ENCODE measurements around the gene C14orf119. TPM values are rescaled to one million over a fixed set of nuclear protein-coding genes. Genes with fewer than 3 reads are reported as not detected.

C14orf119 gene
- total RNA-seq, 1 donor from 2014 or later = 45.0 TPM

DNA sequence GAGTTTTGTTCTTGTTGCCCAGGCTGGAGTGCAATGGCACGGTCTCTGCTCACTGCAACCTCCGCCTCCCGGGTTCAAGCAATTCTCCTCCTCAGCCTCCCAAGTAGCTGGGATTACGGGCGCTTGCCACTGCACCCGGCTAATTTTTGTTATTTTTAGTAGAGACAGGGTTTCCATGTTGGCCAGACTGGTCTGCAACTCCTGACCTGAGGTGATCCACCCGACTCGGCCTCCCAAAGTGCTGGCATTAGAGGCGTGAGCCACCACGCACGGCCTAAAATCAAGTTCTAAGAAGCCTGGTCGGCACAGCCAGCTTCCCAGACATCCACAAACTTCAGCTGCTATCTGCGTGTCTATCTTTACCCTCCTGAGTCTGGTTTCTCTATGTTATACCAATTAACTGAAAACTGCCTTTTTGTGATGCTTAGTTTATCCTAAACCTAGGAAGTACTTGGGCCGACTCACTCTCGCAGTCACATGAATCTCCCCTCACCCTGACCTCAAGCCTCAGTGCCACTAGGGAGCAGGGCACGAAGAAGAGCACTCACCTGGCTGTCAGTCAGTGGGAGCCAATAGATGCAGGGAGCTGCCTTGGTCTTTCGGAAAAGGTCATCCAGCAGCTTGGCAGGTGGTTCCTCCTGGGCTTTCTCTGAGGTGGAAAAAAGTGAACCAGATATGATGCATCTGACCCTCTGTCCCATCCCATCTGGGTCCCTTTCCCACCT, 34.6 kb upstream of the C14orf119 start:
- DNase-seq (ENCODE audit: low read depth in 2 of 2) = no peak

DNA sequence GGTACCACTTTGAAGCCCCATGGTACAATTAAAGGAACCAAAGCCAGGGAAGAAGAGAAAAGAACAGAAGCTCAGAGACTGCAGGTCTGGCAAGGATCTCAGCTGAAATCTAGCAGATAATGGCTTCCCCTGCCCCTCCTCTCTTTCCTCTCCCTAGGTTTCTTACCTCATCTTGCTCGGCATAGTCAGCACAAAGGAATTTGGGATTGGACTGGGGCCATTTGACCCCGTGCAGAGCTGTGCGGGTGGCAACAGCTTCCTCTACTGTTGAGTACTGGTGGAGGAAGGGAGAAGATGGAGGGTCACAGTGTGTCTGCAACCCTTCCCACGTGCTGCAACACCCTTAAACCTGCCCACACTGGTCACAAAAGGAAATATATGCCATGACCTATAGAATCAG, 33.3 kb upstream of the C14orf119 start:
- peak; percentile 85 to 95 for DNase-seq (ENCODE audit: low read depth in 2 of 2)

DNA sequence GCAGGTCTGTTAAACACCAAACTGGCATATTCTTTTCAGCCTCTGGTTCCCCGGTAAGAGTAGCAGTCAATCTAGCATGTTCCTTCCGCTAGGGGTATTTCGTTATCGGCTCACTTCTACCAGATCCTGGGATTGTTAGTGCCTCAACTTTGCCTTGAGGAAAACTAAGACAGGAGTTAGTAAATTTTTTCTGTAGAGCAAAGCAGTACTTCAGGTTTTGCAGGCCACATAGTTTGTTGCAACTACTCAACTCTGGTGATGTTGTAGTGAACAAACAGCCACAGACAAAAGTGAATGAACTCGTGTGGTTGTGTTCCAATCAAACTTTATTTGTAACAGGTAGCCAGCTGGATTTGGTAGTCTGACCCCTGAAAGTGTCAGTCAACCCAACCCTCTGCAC, 31.7 kb upstream of the C14orf119 start:
- no peak for DNase-seq (ENCODE audit: low read depth in 2 of 2)

DNA sequence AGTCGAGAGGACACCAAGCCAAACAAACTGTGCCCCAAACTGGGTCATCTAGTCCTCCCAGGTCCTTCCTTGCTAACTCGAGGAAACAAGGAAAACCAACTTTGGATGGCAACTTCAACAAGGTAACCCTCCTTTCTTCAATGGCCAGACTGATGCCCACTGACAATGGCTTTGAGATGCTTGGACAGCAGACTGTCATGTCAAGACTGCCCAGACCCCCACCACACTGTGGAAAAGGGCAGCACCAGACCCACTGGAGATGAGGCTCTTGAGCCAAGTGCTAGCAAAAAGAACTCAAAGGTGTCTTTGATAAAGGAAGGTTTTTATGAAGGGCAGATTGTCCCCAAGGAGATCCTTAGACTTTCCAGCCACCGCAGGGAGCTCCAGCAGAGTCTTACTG, 28.9 kb upstream of the C14orf119 start:
- no peak for DNase-seq (ENCODE audit: low read depth in 2 of 2)

DNA sequence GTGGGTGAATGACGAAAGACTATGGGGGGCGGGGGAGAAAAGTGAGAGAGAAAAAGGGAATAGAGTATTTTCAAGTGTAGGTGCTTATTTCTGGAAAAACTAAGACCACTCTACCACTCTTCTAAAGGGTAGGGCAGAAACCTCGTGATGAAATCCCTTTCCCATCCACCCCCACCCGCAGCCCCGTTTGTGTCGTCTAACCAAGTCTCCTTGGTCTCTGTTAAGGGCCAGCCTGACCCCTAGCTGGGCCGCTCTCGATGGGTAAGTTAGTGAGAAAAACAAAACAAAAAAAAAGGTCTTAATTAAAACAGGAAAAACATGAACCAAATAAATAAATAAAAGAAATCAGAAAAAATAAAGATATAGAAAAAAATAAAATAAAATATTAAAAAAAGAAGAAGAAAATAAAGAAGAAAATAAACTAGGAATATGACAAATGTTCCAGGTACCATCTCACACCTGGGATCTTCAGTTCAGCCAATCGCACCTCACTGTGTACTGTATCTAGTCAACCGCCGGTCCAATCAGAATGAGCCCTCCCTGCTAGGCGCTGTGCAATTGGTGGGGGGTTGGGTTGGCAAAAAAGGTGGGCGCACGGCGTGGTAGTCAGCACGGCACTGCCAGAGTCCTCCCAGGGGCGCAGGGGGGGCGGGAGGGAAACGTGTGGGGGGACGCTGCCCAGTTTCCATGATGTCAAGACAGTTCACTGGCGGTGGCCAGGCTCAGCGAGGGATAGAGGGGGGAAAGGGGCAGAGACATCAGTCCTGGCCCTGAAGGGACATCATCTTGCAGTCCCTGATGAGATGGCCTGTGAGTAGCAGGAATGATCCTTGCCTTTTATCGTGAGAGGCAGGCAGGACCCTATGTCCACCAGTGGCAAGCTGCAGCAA, 28.2 kb upstream of the C14orf119 start:
- DNase-seq (ENCODE audit: low read depth in 2 of 2) = no peak

DNA sequence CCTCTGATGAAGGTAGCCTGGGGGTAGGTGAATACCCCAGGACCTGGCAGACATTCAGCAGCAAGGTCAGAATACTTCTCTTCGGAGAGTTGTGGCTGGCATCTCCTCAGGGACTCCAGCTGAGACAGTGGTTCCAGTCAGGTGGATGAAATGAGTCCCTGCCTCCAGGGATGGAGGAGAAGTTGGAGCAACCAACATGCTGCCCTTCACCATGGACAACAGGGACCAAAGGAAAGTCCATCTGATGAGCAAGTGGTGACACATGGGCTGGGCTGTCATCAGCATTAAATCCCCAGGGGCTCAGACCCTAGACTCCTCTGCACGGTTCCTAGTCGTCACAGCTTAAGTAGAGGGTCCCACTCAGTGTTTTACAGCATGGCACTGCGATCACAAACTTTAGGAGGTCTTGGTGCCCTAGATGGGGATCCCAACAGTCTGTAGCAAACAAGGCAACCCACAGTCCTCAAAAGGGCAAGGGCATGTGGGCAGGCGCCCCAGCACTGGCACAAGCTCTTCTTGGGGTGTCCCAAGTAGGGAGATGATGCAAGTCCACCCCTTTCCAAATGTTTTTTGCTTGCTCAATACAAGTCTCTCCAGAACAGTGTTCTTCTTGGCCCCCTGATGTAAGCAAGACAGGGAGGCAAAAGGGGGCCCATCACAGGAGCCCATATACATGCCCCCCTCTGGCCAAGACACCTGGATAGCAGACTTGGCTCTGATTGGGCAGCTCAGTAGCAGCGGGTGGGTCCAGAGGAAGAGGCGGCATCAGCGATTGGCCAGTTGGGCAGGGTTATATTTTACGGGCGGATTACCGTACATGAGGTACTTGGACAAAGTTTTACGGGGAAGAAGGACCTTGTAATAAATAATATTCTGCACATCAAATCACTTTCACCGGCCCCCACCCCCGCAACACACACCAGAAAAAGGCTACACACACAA, 27.2 kb upstream of the C14orf119 start:
- DNase-seq (ENCODE audit: low read depth in 2 of 2) = peak in 1 of 2 donors; percentile 21

DNA sequence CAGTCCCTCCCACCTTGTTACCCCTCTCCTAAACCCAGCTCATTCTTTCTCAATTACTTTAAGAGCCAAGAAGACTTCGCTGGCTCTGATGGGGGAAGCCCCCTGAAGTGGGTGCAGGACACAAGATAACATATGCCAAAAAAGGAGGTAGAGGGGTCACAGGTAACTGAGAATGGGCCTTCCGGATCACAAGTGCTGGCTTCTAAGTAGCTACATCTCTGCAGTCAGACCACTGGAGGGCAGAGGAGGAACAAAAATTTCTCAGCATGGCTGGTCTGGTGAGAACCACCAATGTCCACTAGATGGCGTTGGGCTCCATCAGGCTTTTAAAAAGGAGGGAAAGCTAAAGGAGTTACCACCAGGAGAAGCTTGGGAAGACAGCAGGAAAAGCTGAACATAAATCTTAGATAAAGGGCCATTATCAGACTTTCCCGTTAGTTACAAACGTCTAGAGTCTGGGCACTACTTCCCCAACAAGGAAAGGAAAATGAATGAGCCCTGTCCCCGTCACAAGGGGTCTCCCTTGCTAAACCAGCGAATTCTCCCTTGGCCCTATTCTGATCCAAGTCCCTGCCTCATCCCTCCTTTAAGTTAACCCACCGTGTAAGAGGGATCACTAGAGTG, 26.4 kb upstream of the C14orf119 start:
- DNase-seq (ENCODE audit: low read depth in 2 of 2) = peak; percentile 91 to 93

DNA sequence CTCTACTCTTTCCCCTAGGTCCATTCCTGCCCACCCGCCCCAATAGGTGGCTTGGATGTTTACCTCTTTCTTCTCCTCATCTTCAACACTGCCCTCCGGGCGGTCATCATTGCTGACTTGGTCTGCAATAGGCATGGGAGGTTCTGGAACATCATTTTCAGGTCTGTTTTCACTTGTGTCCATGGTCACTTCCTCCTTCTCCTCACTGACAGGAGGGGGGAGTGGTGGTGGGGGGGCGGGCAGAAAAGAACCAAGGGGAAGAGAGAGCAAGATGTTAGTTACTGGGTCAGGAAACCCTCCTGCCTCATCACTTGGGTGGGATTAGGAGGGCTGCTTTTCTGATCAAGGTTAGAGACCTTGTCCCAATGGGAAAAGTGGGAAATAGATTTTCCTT, 25.9 kb upstream of the C14orf119 start:
- DNase-seq (ENCODE audit: low read depth in 2 of 2) = no peak

DNA sequence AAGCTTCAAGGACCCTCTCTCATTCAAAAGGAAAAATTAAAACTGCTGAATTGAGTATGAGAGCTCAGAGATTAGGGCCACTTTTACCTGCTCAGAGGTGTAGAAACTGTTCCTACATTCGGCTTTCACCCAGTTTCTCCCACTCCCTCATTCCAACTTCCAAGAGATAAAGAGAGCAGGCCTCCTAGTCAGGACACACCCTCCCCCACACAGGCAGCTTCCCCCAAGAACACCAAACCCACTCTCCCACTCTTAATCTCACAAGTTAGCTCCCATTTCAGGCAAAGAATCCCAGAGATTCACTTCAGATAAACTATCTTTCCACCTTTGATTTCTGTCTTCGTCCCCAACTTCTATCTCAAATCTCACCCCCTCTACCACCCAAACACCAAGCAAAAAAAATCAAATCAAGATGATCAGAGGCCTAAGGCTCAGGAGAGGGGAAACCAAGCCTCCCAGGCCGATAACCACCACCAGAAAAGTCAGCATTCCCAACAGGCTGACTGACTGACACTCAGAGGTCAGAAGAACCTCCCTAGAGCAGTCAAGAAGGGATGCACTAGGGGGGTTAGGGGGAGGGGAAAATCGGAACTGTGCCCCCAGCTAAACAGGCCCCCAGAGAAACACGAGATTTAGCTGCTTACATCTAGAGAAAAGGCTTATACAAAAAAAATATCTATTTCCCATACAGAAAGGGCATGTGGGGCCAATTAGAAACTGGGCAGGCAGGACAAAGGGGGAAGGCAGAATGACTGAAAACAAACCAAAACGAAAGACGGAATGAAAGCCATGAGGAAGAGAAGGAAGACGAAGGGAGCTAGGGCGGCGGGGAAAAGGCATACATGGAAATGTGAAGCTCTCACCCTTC, 24.8 kb upstream of the C14orf119 start:
- no peak for DNase-seq (ENCODE audit: low read depth in 2 of 2)

DNA sequence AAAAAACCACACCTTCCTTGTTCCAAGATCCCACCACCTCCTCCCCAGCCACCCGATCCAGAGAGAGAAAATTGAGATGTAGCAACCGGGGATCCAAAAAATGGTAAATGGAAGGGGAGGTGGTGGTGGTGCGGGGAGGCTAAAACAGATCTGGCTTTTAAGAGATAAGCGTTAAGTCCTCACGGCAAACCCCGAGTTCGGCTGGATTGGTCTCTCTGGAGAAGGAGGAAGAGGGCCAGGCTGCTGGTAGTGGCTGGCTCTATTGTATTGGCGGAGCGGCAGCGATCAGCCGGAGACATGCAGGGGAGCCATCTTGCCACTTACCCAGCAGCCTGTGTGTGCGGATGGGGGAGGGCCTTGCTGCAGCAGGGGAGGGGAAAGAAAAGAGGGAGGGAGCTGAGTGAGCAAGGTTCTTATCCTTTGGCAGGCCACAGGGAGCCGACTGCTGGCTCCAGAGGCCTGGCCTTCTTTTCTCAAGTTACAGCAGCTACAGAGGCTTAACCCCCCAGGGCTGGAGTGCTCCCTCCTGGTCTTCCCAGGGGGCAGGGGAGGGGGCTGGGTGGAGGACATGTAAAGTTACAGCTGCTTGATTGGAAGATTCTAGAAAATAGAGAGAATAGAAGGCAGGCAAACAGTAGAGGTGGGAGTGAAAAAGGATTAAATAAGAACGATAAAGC, 23.9 kb upstream of the C14orf119 start:
- DNase-seq (ENCODE audit: low read depth in 2 of 2) = peak; percentile 84 to 92

DNA sequence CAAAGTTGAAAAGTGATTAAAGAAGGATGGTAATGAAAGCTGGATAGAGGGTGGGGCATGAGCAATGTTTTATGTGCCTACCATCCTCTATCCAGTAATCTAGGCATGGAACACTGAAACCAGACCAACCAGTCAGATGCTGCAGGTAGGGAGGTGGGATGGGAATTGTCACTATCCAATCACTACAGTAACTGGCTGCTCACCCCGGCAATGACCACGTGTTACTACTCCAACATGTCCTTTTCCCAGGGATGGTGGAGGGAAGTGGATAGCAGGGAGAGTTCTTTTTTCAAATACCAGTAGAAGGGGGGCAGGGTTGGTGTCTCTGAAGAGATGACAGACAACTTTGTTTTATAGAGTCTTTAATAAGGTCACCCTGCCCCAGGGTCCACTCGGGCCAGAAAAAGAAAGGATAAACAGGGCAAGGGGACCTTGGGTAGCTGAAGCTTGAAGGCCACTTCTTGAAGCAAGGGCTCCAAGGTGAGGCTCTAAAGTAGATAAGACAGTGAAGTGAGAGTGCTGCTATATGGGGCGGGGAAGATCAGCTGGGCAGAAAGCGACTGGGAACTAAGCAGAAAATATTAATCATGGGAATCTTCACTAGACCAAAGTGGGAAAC, 23.3 kb upstream of the C14orf119 start:
- no peak for DNase-seq (ENCODE audit: low read depth in 2 of 2)

DNA sequence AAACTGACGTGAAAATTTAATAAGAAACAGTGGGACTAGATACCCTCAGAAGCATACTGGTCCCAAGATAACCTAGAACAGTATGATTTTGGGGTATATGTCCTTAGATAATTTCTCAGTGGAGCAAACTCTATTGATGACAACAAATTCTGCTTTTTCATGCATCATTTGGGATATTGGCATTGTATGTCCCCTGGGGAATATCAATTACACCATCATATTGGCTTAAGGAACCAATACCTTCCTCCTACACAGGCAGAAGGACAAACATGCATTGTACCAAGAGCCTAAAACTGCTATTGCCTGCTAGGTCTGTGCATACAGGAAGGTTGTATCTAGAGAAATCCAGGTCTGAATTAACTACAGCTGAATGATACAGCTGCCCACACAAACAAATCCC, 20.4 kb upstream of the C14orf119 start:
- DNase-seq (ENCODE audit: low read depth in 2 of 2) = no peak

DNA sequence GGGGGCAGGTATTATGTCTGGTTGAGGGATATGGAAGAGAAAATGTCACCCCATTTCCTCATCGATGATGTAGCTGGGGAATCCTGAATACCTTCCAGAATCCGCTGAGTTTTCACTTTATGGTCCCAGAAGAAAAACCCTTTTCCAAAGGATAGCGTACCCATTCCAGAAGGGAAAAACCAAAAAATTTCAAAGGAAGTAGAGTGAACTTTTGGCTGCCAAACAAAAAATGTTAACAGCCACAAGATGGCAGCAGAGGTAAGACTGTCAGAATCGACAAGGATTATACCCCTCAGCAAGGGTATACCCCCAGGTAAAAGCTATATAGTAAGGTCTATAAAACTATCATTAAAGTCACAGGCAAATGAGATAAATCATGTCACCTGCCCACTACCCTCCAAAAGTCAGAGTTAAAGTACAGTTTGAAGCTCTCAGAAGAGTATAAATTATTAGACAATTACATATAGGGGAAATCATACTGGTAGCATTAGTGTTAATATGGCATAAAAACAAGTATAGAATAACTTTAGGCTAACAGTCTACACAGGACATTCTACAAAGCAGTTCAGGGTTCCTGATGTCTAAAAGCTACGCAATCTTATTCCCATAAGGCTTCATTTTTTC, 18.4 kb upstream of the C14orf119 start:
- DNase-seq (ENCODE audit: low read depth in 2 of 2) = peak; percentile 55 to 58

DNA sequence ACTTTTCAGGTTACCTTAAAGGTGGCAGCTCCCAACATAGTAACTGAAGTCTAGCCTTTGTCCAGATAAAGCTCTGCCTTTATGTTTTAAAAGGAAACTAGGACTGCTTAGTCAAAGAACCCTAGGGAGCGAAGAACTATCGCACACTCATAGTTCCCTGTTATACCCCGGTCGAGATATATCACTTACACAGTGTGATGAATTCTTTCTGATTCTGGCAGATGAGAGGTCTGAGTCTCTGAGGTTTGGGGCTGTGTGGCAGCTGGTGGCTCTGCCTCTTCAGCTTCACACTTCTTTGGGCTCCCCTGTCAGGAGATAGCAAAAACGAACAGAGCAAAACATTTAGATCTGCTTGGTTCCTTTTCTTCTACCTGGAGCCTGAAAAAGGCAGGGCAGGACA, 17.3 kb upstream of the C14orf119 start:
- DNase-seq (ENCODE audit: low read depth in 2 of 2) = no peak

DNA sequence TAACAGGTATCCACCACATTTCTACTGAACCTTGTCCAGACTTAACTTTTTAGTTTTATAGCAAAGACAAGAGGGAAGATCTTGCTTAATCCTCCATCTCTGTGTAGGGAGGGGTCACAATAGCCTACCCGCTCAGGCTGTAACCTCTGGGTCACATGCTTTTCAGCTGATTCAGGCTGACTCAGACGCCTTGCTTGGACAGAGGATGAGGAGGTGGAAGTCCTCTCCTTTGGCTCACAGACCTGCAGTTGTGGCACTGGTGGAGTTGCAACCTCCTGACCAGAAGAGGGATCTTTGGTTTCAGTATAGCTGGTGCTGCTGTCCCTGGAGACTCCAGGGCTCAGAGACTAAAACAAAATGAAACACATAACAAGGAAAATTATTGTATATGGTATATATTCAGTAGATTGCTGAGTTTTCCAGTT, 16.6 kb upstream of the C14orf119 start:
- peak; percentile 41 to 95 for DNase-seq (ENCODE audit: low read depth in 2 of 2)

DNA sequence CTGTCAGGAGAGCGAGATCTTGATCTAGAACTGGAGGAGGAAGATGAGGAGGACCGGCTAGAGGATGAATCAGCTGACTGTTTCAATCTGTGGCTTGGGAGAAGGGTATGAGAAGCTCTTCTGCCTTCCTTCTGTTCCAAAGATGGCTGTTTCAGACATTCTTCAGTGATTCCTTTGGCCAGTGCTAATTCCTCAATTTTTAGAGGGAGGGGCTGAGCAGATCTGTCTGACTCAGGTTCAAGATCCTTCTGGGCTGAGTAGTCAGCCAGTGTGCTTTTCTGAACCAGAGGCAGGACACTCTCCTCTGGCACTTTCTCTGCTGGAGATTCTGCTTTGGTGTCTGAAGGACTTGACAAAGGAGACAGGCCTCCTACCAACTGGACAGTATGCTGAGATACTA, 15.6 kb upstream of the C14orf119 start:
- no peak for DNase-seq (ENCODE audit: low read depth in 2 of 2)

DNA sequence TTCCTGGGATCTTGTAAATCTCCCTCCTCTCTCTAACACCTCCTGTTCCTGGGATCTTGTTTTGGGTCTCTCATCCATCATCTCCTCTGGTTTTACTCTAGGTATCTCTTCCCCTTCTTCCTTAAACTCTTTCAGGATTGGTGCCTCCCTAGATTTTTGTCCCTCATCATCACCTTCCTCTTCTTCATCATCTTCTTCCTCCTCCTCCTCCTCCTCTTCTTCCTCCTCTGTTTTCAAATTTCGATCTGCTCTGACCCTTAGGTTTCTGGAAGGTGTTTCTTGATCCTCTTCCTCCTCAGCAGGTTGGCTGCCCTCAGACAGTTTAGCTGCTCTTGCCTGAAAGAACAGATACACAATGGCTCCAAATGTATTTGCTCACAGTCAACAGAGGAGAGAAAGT, 14.8 kb upstream of the C14orf119 start:
- no peak for DNase-seq (ENCODE audit: low read depth in 2 of 2)

DNA sequence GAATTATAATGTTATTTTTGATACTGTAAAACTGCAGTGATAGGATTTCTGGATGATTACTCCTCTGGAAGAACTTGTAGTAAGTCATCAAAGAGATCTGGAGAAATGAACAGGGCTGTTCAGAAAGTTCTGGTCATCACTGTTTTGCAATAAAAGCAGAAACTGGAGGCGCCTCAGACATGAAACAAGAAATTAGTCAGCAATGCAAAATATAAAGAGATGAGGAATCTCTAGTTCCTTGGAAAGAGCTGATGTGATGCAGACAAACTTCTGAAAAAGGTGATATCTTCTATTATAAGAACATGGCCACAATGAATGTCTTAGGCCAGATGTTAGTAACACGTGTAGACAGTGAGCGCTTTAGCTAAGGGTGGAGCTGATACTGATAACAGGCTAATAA, 9.8 kb upstream of the C14orf119 start:
- no peak for DNase-seq (ENCODE audit: low read depth in 2 of 2)

DNA sequence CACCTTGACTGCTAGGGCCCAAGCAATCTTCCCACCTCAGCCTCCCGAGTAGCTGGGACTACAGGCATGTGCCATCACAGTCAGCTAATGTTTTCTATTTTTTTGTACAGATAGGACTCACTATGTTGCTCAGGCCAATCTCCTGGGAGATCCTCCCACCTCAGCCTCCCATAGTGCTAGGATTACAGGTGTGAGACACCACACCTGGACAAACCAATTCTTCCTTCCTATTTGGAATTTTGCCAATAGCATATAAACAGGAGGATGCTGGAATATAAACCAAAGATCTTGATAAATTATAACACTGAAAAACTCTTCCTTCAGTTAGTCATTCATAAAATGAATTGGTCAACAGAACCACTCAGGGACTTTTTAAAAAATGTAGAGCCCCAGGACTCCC, 8.7 kb upstream of the C14orf119 start:
- DNase-seq (ENCODE audit: low read depth in 2 of 2) = no peak
